Fibroblast of skin of abdomen (primary cell): ENCODE measurements around the gene CDC42EP3. TPM values are rescaled to one million over a fixed set of nuclear protein-coding genes. Genes with fewer than 3 reads are reported as not detected.

Experiments used
- DNase-seq: peaks from one replicate; pipeline ENCODE4 v3.0.0-alpha.2; 2013
- polyA plus RNA-seq, 2 experiments: library from polyadenylated mRNA; unstranded; fragments of 120-200 nt; gene quantifications; one replicate each; pipeline ENCODE4 v1.2.1, GENCODE V29; 2013; ENCODE audit not compliant: insufficient read length in 2 of 2

Gene CDC42EP3, protein sequence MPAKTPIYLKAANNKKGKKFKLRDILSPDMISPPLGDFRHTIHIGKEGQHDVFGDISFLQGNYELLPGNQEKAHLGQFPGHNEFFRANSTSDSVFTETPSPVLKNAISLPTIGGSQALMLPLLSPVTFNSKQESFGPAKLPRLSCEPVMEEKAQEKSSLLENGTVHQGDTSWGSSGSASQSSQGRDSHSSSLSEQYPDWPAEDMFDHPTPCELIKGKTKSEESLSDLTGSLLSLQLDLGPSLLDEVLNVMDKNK
- polyA plus RNA-seq (2013, experiment 1 of 2; ENCODE audit: insufficient read length), result 237 TPM
- 231 TPM for polyA plus RNA-seq (2013, experiment 2 of 2; ENCODE audit: insufficient read length)

- peak; percentile 65 for DNase-seq
These were observed at the start of gene CDC42EP3 for GRCh38 chr2:37671009-37671815. Gene CDC42EP3 (minus strand): TSS chr2:37671642. CDS start chr2:37646587, 25,055 bp downstream.

DNA sequence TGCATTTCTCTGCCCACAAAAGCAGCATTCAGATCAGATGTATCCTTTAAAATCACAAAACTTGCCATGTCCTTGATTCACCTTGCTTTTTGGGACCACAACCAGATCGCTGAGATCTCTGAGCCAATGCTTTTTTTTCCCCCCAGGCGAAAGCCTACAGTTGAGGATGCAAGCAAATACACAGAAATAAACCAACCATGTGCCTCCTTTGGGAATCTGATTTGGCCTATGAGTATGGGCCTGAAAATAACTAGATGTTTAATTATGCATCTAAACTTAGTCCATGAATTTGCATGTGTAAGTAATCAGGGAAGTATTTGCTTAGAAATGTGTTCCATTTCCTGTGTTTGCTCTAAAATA is 49.7 kb upstream of the CDC42EP3 start:
- peak; percentile 66 for DNase-seq

GRCh38 chr2:37720533-37721200 is 49.2 kb upstream of the CDC42EP3 start:
- DNase-seq, result peak; percentile 70

DNA sequence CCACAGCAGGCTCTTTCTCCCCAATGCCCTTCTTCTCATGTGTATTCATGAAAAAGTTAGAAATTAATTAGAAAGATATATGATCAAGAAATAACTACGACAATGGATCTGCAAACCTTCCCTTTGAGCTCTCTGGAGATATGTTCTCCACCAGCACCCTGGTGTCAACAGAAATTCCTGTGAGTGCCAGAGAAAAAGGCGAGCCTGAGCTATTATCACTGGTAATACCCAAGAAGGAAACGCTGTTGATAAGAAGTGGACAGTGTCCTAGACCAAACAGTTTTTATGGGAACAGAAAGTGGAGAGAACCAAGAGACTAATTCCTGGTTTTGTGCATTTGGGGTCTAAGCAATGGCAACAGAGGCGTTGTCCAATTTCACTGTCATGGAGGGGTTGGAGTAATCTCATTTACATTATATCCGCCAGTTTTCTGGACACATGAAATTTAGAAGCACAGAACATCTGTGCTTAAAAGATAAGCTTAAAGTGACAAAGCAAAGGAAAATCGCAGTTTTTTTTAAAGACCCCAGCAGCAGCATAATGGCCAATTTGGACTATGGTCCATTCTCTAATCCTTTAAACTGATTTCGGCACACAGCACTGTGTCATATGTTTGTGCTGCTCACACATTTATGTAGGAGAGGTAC is 47.2 kb upstream of the CDC42EP3 start:
- DNase-seq, result no peak

DNA sequence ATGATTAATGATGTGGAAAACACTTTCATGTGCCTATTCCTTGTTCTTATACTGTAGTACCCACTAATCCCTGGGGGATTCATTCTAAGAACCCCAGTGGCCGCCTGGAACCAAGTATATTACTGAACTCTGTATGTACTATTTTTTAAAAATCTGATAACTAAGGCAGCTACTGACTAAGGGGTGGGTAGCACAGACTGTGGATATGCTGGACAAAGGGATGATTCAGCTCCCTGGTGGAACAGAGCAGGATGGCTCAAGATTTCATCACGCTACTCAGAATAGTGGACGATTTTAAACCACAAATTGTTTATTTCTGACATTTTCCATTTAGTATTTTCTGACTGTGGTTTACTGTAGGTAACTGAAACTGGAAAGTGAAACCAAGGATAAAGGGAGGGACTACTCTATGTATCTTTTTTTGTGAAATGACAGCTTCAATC is 41.8 kb upstream of the CDC42EP3 start:
- DNase-seq, result peak; percentile 97

GRCh38 chr2:37711831-37712230 is 40.4 kb upstream of the CDC42EP3 start:
- peak; percentile 94 for DNase-seq

DNA sequence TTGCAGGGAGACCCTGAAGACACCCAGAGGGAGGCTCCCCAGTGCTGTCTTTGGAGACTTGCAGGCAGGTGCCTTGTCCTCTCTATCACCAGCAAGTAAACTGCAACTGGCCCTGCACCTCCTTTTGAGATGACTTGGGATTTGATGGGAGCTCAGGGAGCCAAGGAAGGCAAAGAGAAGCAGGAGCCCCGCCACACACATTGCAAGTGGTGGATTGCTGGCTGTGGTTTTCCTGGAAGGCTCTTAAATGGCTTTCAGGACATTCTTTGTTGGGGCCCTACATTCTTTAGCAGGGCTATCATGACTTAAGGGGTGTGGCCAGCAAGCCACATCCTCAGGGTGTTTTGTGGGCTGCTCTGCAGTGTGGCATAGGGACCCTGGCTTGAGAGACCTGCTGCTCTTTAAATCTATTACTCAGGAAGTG is 39.9 kb upstream of the CDC42EP3 start:
- DNase-seq, result peak; percentile 99

DNA sequence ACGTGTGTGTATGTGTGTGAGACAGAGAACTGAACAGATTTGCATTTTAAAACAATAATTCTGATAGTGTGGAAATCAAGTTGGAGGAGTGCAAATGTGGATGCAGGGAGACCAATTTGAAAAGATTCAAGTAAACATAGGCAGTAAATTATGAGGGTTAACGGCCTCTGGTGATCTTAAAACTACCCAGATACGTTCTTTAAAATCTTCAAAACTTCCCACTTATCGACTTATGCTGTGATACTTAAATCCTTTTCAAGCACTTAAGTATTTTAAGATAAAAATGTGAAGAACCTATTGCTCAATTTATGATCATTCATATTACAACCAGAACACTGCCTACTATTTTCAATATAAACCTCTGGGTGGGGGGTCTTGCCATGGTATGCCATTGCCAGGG is 37.7 kb upstream of the CDC42EP3 start:
- DNase-seq, result no peak

- no peak for DNase-seq
These were observed 36.7 kb upstream of the CDC42EP3 start for GRCh38 chr2:37708146-37708545.

DNA sequence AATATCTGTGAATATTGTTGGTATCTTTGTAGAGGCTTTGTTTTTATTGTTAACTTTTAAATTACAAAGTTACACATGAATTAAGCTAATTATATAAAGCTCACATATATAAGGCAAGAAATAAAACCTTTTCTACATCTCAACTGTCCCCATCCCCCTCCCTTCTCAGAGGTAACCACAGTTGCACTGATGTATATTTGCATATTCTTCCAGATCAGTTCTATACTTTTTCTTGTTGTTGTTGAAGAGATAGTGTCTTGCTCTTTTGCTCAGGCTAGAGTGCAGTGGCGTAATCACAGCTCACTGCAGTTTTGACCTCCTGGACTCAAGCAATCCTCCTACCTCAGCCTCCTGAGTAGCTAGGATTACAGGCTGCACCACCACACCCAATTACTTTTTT is 36.0 kb upstream of the CDC42EP3 start:
- DNase-seq, result no peak

DNA sequence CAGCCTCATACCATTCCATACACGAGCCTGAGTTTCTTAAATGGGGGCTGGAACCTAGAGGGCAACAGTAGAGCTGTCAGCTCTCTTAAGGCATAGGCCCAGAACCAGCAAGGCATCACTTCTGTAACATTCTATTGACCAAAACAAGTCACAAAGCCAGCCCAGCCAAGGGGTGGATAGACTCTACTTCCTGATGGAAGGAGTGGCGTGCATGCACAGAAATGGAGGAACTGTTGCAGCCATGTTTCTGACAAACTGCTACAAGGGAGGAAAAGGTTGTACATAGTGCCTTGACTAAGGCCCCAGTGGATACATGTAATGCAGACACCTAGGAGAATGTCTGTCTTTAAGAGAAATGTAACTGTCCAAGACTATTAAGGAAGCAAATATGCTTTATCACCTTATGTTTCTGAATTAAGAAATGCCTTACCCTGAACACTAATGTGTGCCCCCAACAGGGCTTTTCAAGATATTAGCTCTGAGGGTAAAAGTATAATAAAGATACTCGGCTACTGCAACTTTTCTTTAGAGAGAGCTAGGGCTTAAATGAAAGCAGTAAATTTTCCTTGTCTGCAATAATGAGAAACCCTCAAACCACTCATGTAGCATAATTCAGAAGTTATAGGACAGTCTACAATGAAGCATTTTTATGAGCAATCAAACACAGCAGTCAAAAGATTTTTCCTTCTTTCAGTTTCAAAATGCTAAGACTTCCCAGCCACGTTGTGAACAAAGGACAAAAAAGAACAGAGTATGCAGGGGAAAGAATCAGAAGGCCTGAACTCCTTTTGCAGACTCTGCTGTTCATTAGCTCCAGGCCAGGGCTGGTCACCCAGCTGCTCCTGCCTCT is 35.1 kb upstream of the CDC42EP3 start:
- DNase-seq, result peak; percentile 53

DNA sequence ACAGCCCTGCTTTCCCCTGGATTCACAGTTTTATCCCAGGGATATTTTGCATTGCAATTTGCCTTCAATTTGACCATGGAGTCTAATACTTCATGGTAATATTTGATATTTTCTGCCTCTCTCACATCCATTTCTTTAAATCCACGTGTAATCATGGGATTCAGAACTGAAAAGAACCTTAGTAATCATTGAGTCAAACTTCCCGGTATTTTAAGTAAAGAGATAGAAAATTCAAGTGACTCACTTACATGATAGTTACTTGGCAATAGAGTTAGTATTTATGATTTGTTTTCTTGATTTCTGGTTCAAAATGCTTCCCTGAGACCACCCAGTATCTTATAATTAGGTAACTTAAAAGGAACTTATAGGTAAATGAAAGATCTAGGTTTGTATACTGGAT is 33.7 kb upstream of the CDC42EP3 start:
- DNase-seq, result no peak

- peak; percentile 86 for DNase-seq
These were observed 27.6 kb upstream of the CDC42EP3 start for GRCh38 chr2:37698931-37699481.

- DNase-seq, result no peak
These were observed 23.9 kb upstream of the CDC42EP3 start for GRCh38 chr2:37695336-37695735.

DNA sequence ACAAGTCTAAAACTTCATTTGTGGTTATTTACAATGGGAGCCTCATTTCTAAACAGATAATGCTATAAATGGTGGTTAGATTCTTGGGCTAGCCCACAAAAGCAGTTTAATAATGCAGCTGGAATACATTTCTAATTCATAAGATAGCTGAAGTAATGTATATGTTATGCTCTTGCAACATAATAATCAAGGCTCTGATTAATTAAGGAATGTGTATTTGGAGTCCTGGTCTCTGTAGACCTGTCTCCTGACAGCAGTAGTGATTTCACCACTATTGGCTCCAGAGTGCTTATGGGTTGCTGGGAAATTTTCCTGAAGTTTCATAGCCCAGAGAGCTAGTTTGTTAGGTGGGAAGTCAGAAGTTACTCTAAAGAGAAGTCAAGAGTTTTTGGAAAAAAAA is 21.3 kb upstream of the CDC42EP3 start:
- peak; percentile 58 for DNase-seq

DNA sequence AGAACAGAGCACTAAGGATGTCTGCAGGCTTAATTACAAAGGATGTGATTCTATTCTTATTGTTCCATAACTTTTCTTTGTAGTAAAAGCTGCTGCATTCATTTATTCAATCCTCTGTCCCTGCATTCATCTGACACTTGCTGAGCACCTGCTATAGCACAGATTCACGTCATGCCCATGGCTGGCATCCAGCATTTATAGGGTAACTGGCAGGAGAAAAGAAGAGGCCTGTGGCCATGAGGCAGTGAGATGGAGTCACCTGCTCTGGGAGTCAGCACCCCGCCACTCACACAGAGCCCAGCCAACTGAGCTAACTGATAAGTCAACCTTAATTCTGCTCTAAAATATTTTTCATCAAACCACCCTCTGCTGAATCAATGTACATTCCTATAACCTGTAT is 18.3 kb upstream of the CDC42EP3 start:
- no peak for DNase-seq

- peak; percentile 96 for DNase-seq
These were observed 17.5 kb upstream of the CDC42EP3 start for GRCh38 chr2:37688771-37689468.

DNA sequence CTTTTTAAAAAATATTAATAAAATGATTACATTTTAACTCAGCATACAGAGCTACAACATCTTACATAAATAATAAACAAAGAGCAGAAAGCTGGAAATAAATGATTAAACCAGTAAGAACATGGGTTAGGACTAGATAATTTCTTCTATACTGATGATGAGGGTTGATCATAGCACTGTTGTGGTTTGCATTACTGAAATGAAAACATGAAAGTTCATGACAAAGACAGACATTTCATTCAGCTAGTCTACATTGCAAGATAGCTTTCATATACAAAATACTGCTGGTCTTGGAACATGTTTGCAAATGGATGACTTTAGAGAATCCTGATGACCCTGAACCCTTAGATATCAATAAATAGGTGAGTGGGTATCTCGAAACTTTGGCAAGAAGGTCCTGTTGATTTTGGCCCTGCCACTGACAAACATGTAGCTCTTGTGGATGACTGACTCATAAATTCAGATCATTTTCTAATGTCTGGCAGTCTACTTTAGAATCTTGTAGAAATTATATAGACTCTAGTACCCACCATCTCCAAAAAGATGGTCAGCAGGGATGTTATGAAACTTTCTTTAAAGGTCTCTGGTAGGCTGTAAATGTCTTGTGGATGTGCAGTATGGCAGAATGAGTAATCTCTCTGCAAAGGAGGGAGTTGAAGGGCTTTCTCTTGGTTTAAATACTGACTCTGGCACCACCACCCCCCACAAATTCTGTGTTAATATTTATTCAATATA is 15.5 kb upstream of the CDC42EP3 start:
- peak; percentile 25 for DNase-seq

DNA sequence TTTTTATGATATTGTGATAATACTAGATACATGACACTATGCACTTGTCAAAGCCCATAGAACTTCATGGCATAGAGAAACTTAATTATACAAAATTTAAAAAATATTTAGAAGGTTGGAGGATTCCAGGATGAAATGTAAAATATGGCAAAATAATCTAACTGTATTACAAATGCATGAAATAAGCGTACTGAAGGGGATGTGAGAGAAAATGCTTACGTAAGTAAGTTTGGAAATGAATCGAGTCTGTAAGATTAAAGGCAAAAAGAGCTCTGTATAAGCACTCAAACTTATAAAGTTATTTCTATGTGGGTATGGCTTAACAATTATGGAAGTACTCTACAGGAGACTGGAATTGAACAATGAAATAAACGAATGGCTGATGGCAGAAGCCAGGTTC is 13.4 kb upstream of the CDC42EP3 start:
- no peak for DNase-seq
